OCI-M2 (cell line): ENCODE measurements around the gene RGL1.

Experiments
- DNase-seq: peaks from one replicate; lab custom pipeline; 2025; ENCODE audit not compliant: unreplicated experiment; lab: John Stamatoyannopoulos, UW

The RGL1 gene

DNA sequence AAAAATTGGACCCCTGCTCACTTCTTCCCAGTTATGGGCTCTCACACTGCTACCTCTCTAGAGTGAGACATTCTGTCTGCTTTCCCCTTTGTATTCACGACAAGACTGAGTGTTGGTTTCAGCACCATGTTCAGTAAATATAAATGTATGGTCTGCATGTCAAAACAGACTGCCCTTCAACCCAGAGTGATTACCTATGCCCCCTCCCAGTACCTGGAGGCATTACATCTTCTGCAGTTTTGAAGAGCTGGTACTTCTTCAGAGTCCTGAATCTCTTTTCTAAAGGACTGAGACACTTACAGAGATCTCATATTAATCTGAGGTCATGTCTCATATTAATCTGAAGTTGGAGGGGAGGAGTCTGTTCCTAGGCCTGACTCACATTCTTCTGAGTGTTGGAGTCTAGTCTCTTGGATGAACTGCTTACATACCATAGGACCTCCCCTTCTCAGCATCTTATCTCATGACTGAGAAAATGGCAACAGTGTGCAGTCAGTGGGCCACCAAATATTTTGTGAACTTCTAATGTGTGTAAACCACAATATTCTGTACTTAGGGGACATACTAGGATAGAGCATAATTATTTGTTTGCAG is 80.3 kb downstream of the RGL1 start:
- no peak for DNase-seq

DNA sequence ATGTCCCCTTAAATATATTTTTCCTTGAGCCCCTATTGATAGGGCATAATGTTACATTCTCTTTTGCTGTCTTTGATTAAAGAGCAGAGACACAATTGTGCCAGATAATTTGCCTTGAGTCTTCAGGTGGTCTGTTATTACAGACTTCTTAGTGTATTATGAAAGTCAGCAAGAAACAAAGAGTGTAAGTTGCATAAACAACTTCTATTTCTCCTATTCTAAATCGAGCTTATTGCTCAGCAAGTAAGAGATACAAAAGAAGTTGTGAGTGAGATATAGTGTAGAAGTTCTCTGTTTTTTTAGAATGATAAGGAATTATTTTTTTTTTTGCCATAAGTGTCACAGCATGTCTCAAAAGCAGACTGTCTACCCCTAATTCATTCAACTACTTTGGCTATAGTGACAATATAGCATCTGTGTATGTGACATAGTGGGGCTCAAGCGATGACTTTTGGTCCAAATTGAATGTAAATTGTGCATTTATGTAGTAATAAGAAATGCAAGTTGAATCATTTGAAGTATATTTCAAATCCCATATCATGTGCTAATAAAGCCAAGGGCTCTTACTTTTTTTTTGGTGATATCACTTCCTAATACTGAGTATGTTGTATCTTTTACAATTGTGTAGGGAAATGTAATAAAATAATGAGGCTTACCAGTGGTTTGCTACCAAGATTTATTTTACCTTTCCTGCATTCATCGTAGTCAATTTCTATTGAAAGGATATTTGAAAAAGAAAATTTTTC is 81.3 kb downstream of the RGL1 start:
- no peak for DNase-seq

DNA sequence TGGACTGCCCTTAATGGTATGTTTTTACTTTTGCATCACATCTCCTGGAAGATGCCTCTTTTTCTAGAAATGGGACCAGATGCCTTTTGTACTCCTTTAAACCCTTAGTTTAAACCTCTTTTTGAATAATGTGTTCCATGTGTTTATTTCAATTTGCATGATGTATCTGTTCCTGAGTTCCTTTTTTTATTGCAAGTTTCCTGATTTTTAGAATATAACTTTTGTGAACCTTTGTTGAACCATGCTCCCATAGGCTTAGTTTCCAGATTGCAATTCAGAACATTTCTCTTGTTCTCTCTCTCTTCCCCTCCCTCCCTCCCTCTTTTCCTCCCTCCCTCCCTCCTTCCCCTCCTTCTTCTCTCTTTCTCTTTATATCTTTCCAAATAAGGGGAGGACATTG is 81.9 kb downstream of the RGL1 start:
- no peak for DNase-seq

DNA sequence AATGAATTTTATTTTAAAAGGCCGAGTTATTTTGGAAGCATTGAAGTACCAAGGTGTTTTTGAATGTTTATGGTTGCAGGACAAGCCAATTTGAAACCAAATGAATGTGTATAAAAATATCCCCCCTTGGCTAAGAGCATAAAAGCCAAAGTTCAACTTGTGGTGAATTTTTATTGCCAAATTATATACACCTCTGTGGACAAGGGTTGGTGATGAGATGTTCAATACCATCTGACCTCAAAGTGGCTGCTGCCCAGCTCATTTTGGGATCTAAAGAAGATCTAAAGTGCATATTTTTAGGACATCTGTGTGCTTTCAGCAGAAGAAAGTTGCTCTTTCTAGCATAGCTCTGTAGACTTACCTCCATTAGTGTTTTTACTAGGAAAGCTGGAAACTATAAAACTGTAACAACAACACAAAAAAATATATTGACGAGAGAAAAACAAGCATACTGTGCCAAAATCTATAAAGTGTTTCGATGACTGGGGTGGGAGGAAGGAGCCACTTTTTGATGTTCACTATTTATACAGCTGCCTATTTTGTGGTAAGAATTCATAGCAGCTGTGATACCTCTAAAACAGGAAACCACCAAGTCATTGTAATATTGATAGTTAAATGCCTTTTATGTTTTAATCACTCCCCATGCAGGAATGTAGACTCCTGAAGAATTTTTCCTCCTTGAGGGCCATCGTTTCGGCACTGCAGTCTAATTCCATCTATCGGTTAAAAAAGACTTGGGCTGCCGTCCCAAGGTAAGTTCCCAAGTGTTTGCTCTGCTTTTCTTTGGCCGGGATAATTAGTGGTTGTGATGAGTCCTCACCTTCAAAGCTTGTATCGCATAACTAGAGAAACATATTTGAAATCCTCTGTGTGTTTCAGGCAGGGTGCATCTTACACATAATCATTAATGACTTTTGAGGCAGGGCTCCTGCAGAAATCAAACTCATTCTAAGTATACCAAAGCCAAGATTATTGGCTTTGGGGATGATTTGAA is 83.2 kb downstream of the RGL1 start:
- DNase-seq, result no peak

DNA sequence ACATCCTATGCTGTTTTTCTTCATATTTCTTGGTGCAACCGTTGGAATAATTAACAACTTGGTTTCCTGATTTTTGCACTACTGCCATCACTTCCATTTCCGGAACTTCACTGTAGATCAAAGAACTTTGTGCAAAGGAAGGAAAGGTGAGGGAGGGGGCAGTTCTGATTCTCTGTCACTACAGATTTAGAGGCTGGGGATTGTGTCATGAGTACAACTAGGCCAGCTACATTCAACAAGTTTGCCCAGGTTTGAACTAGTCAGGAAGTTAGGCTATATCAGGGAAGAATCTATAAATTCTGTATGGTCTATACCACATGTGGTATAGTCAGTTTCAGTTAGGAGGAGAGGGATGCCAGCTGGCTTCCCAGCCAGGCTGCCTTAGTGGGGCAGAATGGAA is 84.2 kb downstream of the RGL1 start:
- DNase-seq, result no peak

DNA sequence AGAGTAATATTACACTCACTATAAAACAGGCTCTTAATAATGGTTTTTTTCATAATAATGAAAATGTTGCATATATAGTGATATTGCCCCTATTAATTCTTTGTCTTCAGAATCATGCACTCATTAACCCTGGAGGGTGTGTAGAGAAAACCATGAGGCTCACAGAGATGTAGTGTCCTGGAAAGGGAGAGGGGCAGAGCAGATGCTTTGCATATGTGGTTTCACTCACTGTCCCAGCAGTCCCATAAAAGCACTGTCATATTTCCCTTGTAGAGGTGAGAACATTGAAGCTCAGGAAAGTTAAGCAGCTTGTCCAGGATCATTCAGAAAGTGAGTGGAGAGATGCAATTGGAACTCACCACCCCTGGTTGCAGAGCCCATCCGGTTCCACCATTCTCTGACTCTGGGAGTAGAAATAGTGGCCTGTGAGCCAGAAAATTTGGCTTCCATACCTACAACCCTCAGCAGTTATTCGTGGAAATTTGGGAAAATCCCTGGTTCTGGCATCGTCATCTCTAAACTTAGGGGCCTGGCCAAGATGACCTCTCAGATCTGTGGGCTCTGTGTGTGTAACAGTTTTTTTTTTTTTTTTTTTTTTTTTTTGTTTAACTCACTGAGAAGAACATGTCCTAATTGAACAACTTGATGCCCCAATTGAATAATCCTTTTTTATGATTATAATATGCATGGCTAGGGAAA is 86.4 kb downstream of the RGL1 start:
- DNase-seq, result no peak

DNA sequence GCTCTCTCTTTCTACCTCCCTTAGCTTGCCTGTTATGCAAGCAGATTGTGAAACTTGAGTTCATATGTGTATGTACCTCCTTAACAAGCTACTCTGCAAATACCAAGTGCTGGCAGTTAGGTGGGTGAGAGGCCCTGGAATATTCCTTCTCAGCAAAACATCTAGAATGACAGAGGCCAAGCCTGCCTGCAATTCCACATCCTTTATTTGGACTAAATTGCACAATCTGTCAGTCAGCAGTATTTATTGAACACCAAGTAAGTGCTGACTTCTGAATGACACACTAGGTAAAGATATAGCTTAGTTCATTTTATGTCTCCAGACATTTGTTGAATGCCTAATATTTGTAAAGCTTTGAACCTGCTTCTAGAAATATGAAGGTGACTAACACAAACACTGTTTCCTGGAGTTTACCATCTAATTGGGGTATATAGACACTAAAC is 87.5 kb downstream of the RGL1 start:
- no peak for DNase-seq

DNA sequence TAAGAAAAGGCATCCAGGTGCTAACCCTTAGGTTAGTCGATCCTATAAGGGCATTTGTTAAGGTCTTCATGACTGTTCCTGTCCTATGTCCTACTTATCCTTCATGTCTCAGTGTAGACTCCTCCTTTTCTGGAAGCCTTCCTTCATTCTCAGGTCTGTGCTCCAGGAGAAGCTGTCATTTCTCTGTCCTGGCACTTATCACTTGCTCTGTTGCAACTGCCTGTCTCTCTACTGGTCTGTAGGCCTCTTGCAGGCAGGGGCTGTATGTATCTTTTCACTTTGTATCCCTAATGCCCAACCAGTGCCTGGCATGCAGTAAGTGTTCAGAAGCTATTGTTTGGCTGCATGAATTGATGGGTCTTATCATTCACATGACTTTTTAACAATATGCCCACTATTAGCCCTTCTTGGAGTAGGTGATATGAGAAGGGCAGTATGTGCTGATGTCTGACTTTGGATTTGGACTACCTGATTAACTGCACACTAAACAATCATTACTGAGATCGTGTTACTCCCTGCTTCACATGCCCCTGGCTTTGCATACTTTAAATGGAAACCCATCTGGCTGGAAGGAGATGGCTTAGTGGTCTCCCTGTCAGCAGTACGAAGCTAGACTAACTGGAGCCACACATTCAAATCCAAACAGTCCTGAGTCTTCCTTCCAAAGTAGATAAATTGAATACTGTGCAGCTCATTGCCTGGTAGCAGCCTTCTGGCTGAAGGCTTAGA is 88.8 kb downstream of the RGL1 start:
- no peak for DNase-seq

DNA sequence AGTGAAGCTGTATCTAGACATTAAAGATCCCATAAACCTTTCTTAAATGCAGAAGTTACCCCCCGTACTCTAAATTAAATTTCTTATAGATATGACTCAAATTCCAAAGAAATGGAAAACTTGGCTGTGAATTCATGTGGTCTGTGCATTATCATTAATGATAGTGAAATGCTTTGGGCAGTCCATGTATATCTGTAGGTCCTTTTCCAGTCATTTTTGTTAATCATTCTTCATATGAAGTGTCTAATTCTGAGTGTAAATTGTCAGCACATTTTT is 89.3 kb downstream of the RGL1 start:
- no peak for DNase-seq

DNA sequence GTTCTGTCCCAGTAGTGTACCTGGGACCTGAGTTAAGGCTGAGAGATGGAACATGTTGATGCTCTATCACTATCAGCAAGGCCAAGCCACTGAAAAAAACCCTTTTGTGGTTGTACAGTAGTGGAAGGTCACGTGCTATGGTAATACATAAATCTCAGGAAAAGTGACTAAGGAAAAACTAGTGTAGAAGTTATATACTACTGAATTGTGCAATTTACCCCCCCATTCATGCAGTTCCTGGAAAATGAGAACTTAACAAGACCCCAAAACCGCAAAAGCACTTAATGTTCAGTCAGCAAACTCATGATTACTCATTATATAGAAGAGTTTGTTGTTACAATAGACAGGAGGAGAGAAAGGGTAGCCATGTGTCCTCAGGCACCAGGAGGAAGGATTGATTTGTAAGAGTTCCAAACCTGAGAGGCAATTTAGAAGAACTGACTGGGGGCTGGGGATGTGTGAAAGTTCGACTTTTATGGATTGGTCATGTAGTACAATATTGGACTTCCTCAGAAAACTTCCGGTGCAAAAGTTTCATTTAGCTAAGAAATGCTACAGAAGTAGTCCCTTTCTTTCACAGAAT is 91.6 kb downstream of the RGL1 start:
- no peak for DNase-seq

DNA sequence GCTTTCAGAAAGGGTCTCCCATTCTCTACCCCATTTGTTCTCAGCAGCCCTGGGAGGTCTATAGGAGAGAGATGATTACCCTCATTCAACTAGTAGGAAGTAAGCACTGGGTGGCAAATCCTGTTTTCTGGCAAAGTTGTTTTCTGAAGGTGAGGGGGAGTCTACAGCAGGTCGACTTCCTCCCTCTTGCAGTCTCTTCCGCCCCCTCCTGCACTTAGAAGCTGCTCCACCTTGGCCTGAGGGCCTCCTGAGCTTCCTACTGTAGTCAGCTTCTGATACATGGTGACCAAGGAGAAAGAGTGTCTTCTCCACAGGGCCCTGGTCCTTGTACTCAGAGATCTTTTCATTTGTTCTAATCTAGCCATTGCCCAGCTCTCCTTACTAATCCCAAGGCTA is 93.1 kb downstream of the RGL1 start:
- DNase-seq, result no peak

DNA sequence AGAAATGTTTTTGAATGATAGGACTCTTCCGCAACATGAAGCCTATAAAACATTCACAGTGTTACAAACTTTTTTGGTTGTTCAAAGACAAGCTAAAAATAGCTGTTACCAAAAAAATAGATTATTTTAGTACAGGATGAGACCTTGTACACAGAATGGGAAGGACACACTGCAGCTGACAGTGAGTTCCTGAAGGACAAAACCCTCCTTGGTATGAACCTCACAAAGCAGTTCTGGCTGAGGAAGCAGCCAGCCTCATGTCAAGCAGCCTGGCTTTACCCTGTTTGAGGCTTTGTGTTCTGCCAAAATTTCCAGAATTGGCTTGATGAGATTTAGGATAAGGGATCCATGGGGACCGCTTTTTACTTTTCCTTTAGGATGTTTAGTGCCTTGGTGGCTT is 93.7 kb downstream of the RGL1 start:
- DNase-seq, result no peak

DNA sequence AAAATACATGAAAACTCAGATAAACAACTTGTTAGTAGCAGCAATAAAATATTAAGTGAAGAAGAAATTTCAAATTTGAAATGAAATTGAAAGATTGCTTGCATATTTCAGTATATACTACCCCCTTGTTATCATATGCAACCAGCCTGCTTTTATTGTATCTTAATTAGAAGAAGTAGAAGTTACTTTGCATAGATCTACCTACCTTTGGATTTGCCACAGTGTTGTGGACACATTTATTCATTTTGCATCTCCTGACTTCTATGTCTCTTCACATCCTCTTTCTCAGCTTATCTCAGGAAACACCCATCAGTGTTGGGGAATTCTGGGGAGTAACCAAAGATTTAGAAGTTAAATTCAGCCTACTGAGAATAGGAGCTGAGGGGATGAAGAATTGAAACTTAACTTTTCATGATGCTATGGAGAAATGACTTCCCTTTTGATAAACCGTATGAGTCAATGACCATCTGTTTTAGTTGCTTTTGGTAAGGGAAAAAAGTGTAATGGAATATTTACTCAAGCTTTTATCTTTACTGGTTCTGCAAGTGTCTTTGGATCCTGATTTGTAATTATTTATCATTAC is 96.9 kb downstream of the RGL1 start:
- no peak for DNase-seq

DNA sequence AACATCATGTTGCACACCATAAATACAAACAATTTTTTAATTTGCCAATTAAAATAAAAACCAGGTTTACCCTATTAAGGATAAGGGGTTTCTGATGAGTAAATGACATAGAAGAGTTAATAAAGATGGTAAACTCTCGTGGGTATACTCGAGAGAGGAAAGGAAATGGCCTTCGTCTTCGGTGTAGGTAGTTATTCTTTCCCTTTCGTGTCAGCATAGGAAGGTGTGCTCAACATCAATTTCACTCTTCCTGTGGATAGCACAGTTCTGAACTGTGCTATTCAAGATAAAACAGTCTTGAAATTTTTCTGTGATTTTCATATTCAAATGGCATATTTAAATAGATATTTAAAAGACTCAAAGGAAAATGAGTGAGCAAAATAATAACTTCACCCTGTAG is 98.2 kb downstream of the RGL1 start:
- no peak for DNase-seq

DNA sequence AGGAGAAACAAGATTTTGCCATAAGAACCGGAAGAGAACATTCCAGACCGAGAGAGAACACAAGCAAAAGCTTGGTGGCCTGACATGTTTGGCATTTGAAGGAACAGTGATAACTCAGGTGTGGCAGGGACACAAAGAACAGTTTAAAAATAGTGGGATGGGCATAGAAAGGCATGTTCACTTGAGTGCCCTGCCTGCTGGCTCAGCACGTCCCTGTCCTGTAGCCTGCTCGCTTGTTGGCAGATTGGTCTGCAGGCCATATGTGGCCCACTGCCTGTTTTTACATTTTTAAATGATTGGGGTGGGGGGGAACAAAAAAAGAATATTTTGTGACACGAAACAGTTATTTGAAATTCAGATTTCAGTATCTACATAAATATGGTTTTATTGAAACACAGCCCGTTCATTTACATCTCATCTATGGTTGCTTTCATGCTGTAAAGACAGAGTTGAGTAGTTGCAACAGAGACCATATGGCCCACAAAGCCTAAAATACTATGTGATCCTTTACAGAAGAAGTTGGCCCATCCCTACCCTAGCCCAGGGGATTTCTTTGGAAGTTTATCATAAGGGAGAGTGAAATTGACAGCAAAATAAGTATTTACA is 100.7 kb downstream of the RGL1 start:
- DNase-seq, result no peak

DNA sequence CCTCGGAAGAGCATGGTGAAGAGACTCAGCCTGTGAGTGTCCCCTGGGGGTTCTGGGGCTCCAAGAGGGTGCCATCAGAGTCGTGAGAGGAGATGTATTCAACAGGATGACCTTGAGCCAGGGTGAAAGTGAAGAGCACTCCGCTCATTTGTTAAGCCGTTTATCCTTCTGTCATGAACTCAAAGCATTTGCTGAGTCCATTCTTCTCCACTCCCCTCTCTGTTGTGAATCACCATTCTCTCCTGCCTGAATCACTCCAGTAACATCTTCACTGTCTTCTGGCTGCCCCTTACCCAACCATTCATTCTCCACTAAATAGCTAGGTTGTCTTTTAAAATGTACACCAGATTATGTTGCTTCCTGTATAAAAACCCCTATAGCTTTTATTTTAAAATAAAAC is 102.2 kb downstream of the RGL1 start:
- DNase-seq, result no peak

DNA sequence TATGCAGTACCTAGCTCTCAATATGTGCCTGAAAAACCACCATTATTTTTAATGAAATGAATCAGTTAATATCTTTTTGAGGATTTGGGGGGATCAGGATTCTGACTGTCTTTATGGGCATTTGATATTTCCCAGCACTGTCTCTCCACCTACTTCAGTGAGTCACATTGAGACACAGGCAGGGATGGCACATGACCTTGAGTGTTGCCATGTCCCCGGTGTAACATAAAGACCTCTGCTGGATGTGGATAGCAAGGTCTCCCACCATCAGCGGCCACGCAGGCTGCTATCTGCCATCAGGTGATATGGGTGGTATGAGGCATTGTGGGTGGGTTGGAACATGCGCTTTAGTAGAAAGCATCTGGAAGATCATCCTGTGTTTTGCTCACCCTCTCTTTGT is 103.2 kb downstream of the RGL1 start:
- no peak for DNase-seq

DNA sequence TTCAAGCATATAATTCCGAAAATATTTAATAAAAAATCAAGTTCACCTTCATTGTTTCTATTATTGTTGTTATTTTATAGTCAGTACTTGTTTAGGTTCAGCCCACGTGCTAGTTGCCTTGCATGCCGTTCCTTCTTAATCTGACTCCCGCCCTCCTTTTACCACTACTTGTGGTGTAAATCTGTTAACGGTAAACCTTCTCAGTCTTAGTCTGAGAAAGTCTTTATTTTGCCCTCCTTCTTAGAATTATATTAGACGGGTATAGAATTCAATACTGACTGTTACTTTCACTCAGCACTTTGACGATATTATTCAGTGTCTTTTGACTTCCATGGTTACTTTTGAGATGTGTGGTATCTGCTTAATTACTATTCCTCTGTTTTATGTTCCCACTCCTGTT is 104.8 kb downstream of the RGL1 start:
- no peak for DNase-seq

DNA sequence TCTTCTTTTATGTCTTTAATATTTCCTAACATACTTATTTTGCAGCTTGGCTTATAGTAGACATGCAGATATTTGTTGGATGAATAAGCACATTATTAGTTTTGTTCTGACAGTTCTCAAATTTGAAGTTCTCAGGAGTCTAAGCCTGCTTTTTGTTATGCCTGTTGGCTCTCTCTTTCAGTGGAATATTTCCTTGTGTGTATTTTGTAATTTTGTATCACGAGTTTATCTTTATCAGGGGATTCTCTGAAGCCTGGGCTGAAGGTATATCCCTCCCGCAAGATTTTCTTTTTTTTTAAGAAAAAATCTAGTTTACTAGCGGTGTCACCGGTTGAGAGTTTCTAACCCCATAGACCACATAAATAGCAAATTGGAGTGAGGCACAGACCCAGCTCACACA is 105.9 kb downstream of the RGL1 start:
- DNase-seq, result no peak

DNA sequence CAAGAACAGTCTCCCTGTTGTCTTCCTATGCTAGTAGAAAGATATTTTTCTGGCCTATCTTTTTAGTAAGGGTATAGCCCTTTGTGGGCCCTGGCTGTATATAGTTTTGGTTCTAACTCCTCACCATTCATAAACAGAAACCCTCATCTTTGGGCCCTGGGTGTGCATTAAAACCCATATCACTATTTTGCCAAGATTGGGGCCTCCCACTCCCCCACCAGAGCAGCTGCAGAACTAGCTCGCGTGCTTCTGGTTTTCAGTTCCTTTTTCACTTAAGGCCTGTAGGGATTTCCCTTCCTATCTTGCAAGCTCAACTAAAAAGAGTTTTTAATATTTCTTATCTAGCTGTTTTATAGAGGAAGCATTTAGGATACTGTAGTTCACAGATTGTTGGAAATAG is 106.4 kb downstream of the RGL1 start:
- DNase-seq, result no peak
